Heart left ventricle (tissue), 16 donors: ENCODE data around the gene LINC01488. TPM values are rescaled to one million over a fixed set of nuclear protein-coding genes. Genes with fewer than 3 reads are reported as not detected.
A peak's percentile ranks its signal among the peaks of the same experiment; 100 is the strongest.

Source experiments
- ATAC-seq, 4 donors: fragments of 200-7000 bp; cut with Tn5 transposase; one replicate each; pipeline ENCODE4 v1.9.1; 2020 to 2022; ENCODE audit warnings: moderate library complexity in 4 of 4, mild to moderate bottlenecking in 3 of 4, moderate number of reproducible peaks in 1 of 4
- DNase-seq, 5 donors: peaks; one replicate each; pipeline ENCODE4 v3.0.0-alpha.2; 2020
- H3K27ac ChIP-seq, 12 donors: fragments of 200-600 bp; sonication (generic) in 4 of 12; one replicate each; pipeline versions ENCODE4 v1.5.0 to v1.8.0; 2016 to 2022; ENCODE audit warnings: mild to moderate bottlenecking in 2 of 12
- H3K27me3 ChIP-seq, 9 donors: fragments of 200-600 bp; sonication (generic) in 2 of 9; one replicate each; pipeline versions ENCODE4 v1.5.1 to v1.8.0; 2016 to 2022; ENCODE audit warnings: mild to moderate bottlenecking in 3 of 9
- H3K36me3 ChIP-seq, 9 donors: fragments of 200-600 bp; sonication (generic) in 2 of 9; one replicate each; pipeline versions ENCODE4 v1.5.0 to v1.8.0; 2018 to 2022; ENCODE audit warnings: mild to moderate bottlenecking in 2 of 9
- H3K4me1 ChIP-seq, 12 donors: fragments of 200-600 bp; sonication (generic) in 4 of 12; one replicate each; pipeline versions ENCODE4 v1.5.0 to v1.8.0; 2016 to 2022; ENCODE audit warnings: mild to moderate bottlenecking in 3 of 12
- H3K4me3 ChIP-seq, 12 donors: fragments of 200-600 bp; sonication (generic) in 4 of 12; one replicate each; pipeline versions ENCODE4 v1.5.0 to v1.8.0; 2017 to 2022; ENCODE audit warnings: mild to moderate bottlenecking in 9 of 12, moderate library complexity in 4 of 12
- H3K9me3 ChIP-seq, 12 donors: fragments of 200-600 bp; sonication (generic) in 4 of 12; one replicate each; pipeline versions ENCODE4 v1.5.0 to v1.8.0; 2016 to 2022; ENCODE audit warnings: mild to moderate bottlenecking in 1 of 12
- CTCF ChIP-seq, 12 donors: fragments of 200-600 bp; sonication (generic) in 4 of 12; IDR thresholded peaks; one replicate each; pipeline versions ENCODE4 v1.5.0 to v1.8.0; 2018 to 2022; ENCODE audit warnings: antibody characterized with exemption in 12 of 12, mild to moderate bottlenecking in 5 of 12
- POLR2A ChIP-seq, 2 donors: fragments of 450-650 bp; IDR thresholded peaks; one replicate each; pipeline ENCODE4 v1.6.1; 2017; ENCODE audit warnings: antibody characterized with exemption in 2 of 2, mild to moderate bottlenecking in 2 of 2, moderate library complexity in 2 of 2
- WGBS, 4 donors: extraction: QIAGEN DNeasy Blood & Tissue Kit in 2 of 4; methylation state at CpG; one replicate each; pipeline versions ENCODE4 v1.1.5 to v1.1.7; 2013 to 2018; 5-methylcytosine and 5-hydroxymethylcytosine counted together
- intact Hi-C, 10 donors: fragments of 100-400 bp; cut with DNase I; formaldehyde crosslinking; loops; one replicate each; pipeline versions ENCODE4 v1.11.1 to v1.14.2; 2022
- polyA plus RNA-seq, 2 donors: library from polyadenylated mRNA; stranded (reverse); fragments of 200-250 nt; gene quantifications; one replicate each; pipeline ENCODE4 v1.2.3, GENCODE V29; 2013
- total RNA-seq, 9 donors: library from RNA; depleted of rRNA in 2 of 9; stranded (reverse); fragments of >200 nt in 2 of 9; fragmentation: NEBNext Ultra II Directional in 3 of 9; extraction: Animal tissue kit (Norgen Biotek cat#: 25700) in 3 of 9; gene quantifications; one replicate each; pipeline versions ENCODE4 v1.1.0 to v1.2.4, GENCODE V29; 2016 to 2023
- donor health status: ischemic (EF 13 %, LVEDD 7.1; RV severe dilation, severe dysfunction).
- donor health status: healthy with polysubstance abuse.
- donor health status: DM: no; HTN: yes; CAD: no.
- donor health status: DM: no; HTN: no; CAD: no.
- donor health status: ischemic (EF 25% LVEDD 6.9; RV normal size, moderate dysfunction).
- donor health status: ischemic (EF 25% LVEDD 5.7; RV mildly dilated, moderate dysfunction).
- donor health status: healthy.
- donor health status: DM: yes; HTN: yes; CAD: no.
- donor health status: ischemic (EF 35%, LVEDD 5.7; RV mildly dilated, moderate dysfunction).
- donor health status: nonischemic (EF 11% LVEDD 7.7; RV severe dilation, severe dysfunction).
- donor health status: DM: yes; HTN: yes; CAD: no.
- donor health status: PGD.
- donor health status: ischemic (EF 29% LVEDD 5.4; RV normal size, mild dysfunction).
- donor health status: nonischemic (EF 23%, LVEDD 6.1; RV moderate dilation, normal function).

LINC01488 gene
- total and polyA plus RNA-seq, 11 donors, result 0.04 to 0.42 (median 0.14) TPM; not detected in 5

GRCh38 chr11:69465236-69466000 lies 16.0 kb upstream of the LINC01488 start:
- peak in 2 of 5 donors; percentile 23 to 58 for DNase-seq
- Histone ChIP-seq H3K4me3 (no peak overlapping the region), H3K36me3 (no peaks in the 10 kb centered on the region), H3K27me3 (no peaks in the 10 kb centered on the region), H3K27ac (no peak overlapping the region), H3K9me3 (peaks cover 0 to 13% (median 7%) of the 10 kb centered on the region in 12 donors), H3K4me1 (peaks cover 0 to 39% (median 22%) of the 10 kb centered on the region in 12 donors)
- intact Hi-C loops, result no loop called here
- WGBS, 4 donors, result 79 to 90% (median 87%) methylated on average over 15 to 17 of the region's 17 CpGs
- no peak for ATAC-seq
- TF ChIP-seq POLR2A (IDR thresholded peaks at IDR 0.05) (no peak), CTCF (IDR thresholded peaks at IDR 0.05) (no peak)

GRCh38 chr11:69466039-69466438 lies 15.4 kb upstream of the LINC01488 start:
- intact Hi-C loops, result no loop called here
- Histone ChIP-seq H3K4me3 (no peak overlapping the region), H3K36me3 (no peaks in the 10 kb centered on the region), H3K27me3 (no peaks in the 10 kb centered on the region), H3K4me1 (peaks cover 0 to 39% (median 22%) of the 10 kb centered on the region in 12 donors), H3K27ac (no peak overlapping the region), H3K9me3 (peaks cover 0 to 7% (median 1%) of the 10 kb centered on the region in 12 donors)
- peak in 2 of 5 donors; percentile 1 to 29 for DNase-seq
- WGBS, 4 donors, result 85 to 95% (median 92%) methylated on average over 6 of the region's 6 CpGs
- ATAC-seq, result no peak
- TF ChIP-seq CTCF (IDR thresholded peaks at IDR 0.05) (no peak), POLR2A (IDR thresholded peaks at IDR 0.05) (no peak)

- peak in 2 of 5 donors; percentile 1 to 19 for DNase-seq
- no peaks in the 10 kb centered on the region for H3K27me3 ChIP-seq
- H3K27ac ChIP-seq, result no peak overlapping the region
- H3K36me3 ChIP-seq, result no peaks in the 10 kb centered on the region
- TF ChIP-seq CTCF (IDR thresholded peaks at IDR 0.05), result no peak
- no peak for TF ChIP-seq POLR2A (IDR thresholded peaks at IDR 0.05)
- no peak for ATAC-seq
- WGBS, 4 donors, result 36 to 82% (median 77%) methylated on average over 4 of the region's 4 CpGs
- intact Hi-C loops, result no loop called here
- H3K4me1 ChIP-seq, result peaks cover 0 to 37% (median 21%) of the 10 kb centered on the region in 12 donors
- H3K4me3 ChIP-seq, result no peak overlapping the region
- no peaks in the 10 kb centered on the region for H3K9me3 ChIP-seq
These were observed 14.3 kb upstream of the LINC01488 start for GRCh38 chr11:69467196-69467595.

GRCh38 chr11:69467646-69468045 lies 13.8 kb upstream of the LINC01488 start:
- no peak overlapping the region for H3K27ac ChIP-seq
- ATAC-seq (no peak), DNase-seq (peak in 2 of 5 donors; percentile 20 to 57)
- TF ChIP-seq POLR2A (IDR thresholded peaks at IDR 0.05) (no peak), CTCF (IDR thresholded peaks at IDR 0.05) (no peak)
- H3K4me3 ChIP-seq, result no peak overlapping the region
- peaks cover 0 to 32% (median 18%) of the 10 kb centered on the region in 12 donors for H3K4me1 ChIP-seq
- no peaks in the 10 kb centered on the region for H3K36me3 ChIP-seq
- no peaks in the 10 kb centered on the region for H3K27me3 ChIP-seq
- 73 to 78% (median 77%) methylated on average over 9 of the region's 9 CpGs for WGBS, 4 donors
- intact Hi-C loops, result no loop called here
- no peaks in the 10 kb centered on the region for H3K9me3 ChIP-seq
